Tibial nerve (tissue), 4 donors: ENCODE data around the gene TMEM245.

Experiments
- CTCF ChIP-seq, 5 experiments: fragments of 200-600 bp in 3 of 5; fragments of 450-650 bp in 2 of 5; sonication (generic) in 3 of 5; IDR thresholded peaks; one replicate each; pipeline ENCODE4 v1.5.1; 2016 to 2019; ENCODE audit warnings: antibody characterized with exemption in 5 of 5, mild to moderate bottlenecking in 3 of 5, moderate library complexity in 2 of 5
- EP300 ChIP-seq, 2 donors: sonication (generic); formaldehyde crosslinking; IDR thresholded peaks; one replicate each; pipeline ENCODE4 v1.6.1; 2017; ENCODE audit warnings: antibody characterized with exemption in 2 of 2, mild to moderate bottlenecking in 1 of 2
- POLR2A ChIP-seq, 2 donors: fragments of 450-650 bp; IDR thresholded peaks; one replicate each; pipeline ENCODE4 v1.6.1; 2017; ENCODE audit warnings: antibody characterized with exemption in 2 of 2, mild to moderate bottlenecking in 2 of 2, moderate library complexity in 2 of 2

- TF ChIP-seq CTCF (IDR thresholded peaks at IDR 0.05) (no peak), POLR2A (IDR thresholded peaks at IDR 0.05) (no peak), EP300 (IDR thresholded peaks at IDR 0.05) (no peak)
These were observed 5.1 kb downstream of the TMEM245 start for GRCh38 chr9:109114670-109115069.
